Stomach (tissue), 9 donors: ENCODE data around the gene PCBP2. TPM values are rescaled to one million over a fixed set of nuclear protein-coding genes. Genes with fewer than 3 reads are reported as not detected.

ENCODE experiments used
- DNase-seq, 2 donors: peaks; one replicate each; pipeline versions ENCODE4 v3.0.0 to v3.0.0-alpha.2; 2013 to 2019
- H3K27ac ChIP-seq, 5 donors: fragments of 200-600 bp in 4 of 5; sonication (generic) in 4 of 5; one replicate each; pipeline ENCODE4 v1.5.1; 2013 to 2019; ENCODE audit warnings: mild to moderate bottlenecking in 1 of 5, moderate library complexity in 1 of 5
- H3K27me3 ChIP-seq, 3 donors: fragments of 200-600 bp; sonication (generic); one replicate each; pipeline ENCODE4 v1.5.1; 2017 to 2019; ENCODE audit warnings: mixed run types in 1 of 3
- H3K36me3 ChIP-seq, 4 donors: fragments of 200-600 bp; sonication (generic); 1 replicate in 3 of 4; 2 replicates in 1 of 4; pipeline ENCODE4 v1.5.1; 2016 to 2019
- H3K4me1 ChIP-seq, 4 donors: fragments of 200-600 bp; sonication (generic); one replicate each; pipeline ENCODE4 v1.5.1; 2016 to 2019
- H3K4me3 ChIP-seq, 4 donors: fragments of 200-600 bp; sonication (generic) in 3 of 4; one replicate each; pipeline ENCODE4 v1.5.1; 2016 to 2019; ENCODE audit warnings: mild to moderate bottlenecking in 1 of 4
- H3K9me3 ChIP-seq, 4 donors: fragments of 200-600 bp; sonication (generic); one replicate each; pipeline ENCODE4 v1.5.1; 2016 to 2019
- CTCF ChIP-seq, 7 experiments: fragments of 450-650 bp in 4 of 7; fragments of 200-600 bp in 3 of 7; sonication (generic) in 3 of 7; IDR thresholded peaks; one replicate each; pipeline ENCODE4 v1.5.1; 2016 to 2019; ENCODE audit warnings: antibody characterized with exemption in 7 of 7, control low read depth in 2 of 7, mild to moderate bottlenecking in 1 of 7
- EP300 ChIP-seq: sonication (generic); formaldehyde crosslinking; IDR thresholded peaks from one replicate; pipeline ENCODE4 v1.6.1; 2017; ENCODE audit warnings: antibody characterized with exemption
- POLR2A ChIP-seq, 4 donors: fragments of 450-650 bp; IDR thresholded peaks; one replicate each; pipeline ENCODE4 v1.6.1; 2016; ENCODE audit warnings: antibody characterized with exemption in 4 of 4, control low read depth in 2 of 4, mild to moderate bottlenecking in 1 of 4, moderate library complexity in 1 of 4
- POLR2AphosphoS5 ChIP-seq, 3 donors: sonication (generic); formaldehyde crosslinking; IDR thresholded peaks; one replicate each; pipeline ENCODE4 v1.6.1; 2016; ENCODE audit warnings: antibody characterized with exemption in 3 of 3
- WGBS, 5 donors: extraction: QIAGEN DNeasy Blood & Tissue Kit in 3 of 5; methylation state at CpG; one replicate each; pipeline versions ENCODE4 v1.1.5 to v1.1.7; 2013 to 2018; 5-methylcytosine and 5-hydroxymethylcytosine counted together
- intact Hi-C: fragments of 100-400 bp; cut with DNase I; formaldehyde crosslinking; loops from one replicate; pipeline ENCODE4 v1.15.1; 2023; ENCODE audit warnings: low total_unique reads
- polyA plus RNA-seq, 3 donors: library from polyadenylated mRNA; stranded (reverse); fragments of 200-250 nt; gene quantifications; one replicate each; pipeline ENCODE4 v1.2.3, GENCODE V29; 2013
- total RNA-seq, 5 donors: library from RNA; depleted of rRNA; stranded (reverse); fragments of >200 nt; gene quantifications; one replicate each; pipeline versions ENCODE4 v1.1.0 to v1.2.3, GENCODE V29; 2014 to 2016
- donor health status: healthy with polysubstance abuse.
- donor health status: Bipolar disorder and iron deficiency.
- donor health status: healthy.

Gene PCBP2
- total and polyA plus RNA-seq, 8 donors: 109 to 714 (median 458) TPM

DNA sequence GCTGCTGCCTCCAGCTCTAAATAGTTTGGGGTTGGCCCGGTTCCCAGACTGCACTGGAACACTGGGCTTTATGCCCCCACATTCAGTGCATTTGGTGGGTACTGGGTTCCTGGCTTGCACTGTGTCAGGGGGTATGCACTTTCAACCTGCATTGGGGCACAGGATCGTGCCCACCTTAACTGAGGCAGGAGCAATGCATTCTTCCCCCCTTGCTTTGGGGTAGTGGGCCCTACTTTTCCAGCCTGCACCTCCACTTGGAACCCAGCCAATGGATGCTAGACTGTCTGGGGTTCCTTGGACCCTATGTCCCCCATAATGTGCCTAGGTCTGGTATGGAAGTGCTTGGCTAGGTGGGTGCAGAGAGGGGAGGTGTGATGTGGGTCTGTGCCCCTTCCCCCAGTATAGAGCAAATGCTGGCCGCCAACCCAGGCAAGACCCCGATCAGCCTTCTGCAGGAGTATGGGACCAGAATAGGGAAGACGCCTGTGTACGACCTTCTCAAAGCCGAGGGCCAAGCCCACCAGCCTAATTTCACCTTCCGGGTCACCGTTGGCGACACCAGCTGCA lies 49.8 kb downstream of the PCBP2 start:
- no peak for DNase-seq
- WGBS, 5 donors: 58 to 74% (median 64%) methylated on average over 8 to 10 of the region's 10 CpGs
- Histone ChIP-seq H3K4me1 (peaks cover 32 to 56% (median 43%) of the 10 kb centered on the region in 4 donors), H3K27ac (peak overlapping the region; percentile 94 to 98 (median 98)), H3K4me3 (peak overlapping the region; percentile 47 to 71 (median 64)), H3K27me3 (no peaks in the 10 kb centered on the region), H3K9me3 (no peaks in the 10 kb centered on the region), H3K36me3 (peaks cover 11 to 34% (median 31%) of the 10 kb centered on the region in 4 donors)
- TF ChIP-seq POLR2A (IDR thresholded peaks at IDR 0.05) (no peak), CTCF (IDR thresholded peaks at IDR 0.05) (no peak), EP300 (no peak), POLR2AphosphoS5 (IDR thresholded peaks at IDR 0.05) (no peak)
- intact Hi-C loops: no loop called here

- Histone ChIP-seq H3K4me1 (peaks cover 32 to 50% (median 42%) of the 10 kb centered on the region in 4 donors), H3K27ac (peak overlapping the region in 4 of 5 donors; percentile 96 to 98 (median 98)), H3K9me3 (no peaks in the 10 kb centered on the region), H3K36me3 (peaks cover 12 to 40% (median 38%) of the 10 kb centered on the region in 4 donors), H3K27me3 (no peaks in the 10 kb centered on the region), H3K4me3 (peak overlapping the region in 3 of 4 donors; percentile 47 to 67 (median 61))
- WGBS, 5 donors: 38 to 73% (median 45%) methylated on average over 9 of the region's 9 CpGs
- no peak for TF ChIP-seq EP300
- no peak for TF ChIP-seq POLR2A (IDR thresholded peaks at IDR 0.05)
- TF ChIP-seq POLR2AphosphoS5 (IDR thresholded peaks at IDR 0.05): no peak
- TF ChIP-seq CTCF (IDR thresholded peaks at IDR 0.05): no peak
- DNase-seq: no peak
- intact Hi-C loops: no loop called here
Observed at GRCh38 chr12:53502331-53502730, 50.4 kb downstream of the PCBP2 start.

DNA sequence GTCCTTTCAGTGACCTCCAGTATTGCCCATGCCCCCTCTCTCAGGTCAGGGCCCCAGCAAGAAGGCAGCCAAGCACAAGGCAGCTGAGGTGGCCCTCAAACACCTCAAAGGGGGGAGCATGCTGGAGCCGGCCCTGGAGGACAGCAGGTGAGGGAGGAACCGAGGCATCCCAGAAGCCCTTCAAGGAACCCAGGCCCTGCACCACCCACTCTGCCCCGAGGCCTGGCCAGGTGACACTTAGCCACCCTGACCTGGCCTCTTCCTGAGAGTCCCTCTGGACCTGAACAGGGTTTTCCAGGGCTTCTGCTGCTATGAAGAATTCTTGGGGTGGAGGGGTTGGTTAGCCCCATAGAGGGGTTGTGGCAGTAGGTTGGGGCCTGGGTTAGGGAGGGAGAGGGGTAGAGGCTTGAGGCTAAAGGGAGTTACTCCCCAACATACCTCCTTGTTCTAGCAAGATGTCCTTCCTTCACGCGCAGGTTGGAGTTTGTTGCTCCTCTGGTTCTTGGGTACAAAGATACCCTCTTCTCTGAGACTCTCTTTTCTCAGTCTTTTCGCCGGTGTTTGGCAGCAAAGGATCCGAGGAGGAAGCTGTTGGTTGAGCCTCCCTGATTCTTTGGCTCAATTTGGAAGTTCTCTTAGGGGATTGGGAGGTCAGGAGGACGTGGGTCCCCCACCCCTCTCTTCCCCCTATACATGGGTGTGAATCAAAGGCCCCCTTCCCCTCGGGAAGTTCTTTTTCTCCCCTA lies 51.3 kb downstream of the PCBP2 start:
- H3K27ac ChIP-seq: peak overlapping the region in 2 of 5 donors; percentile 98
- intact Hi-C loops: no loop called here
- WGBS, 5 donors: 74 to 87% (median 78%) methylated on average over 9 to 10 of the region's 10 CpGs
- peaks cover 14 to 45% (median 42%) of the 10 kb centered on the region in 4 donors for H3K36me3 ChIP-seq
- H3K9me3 ChIP-seq: no peaks in the 10 kb centered on the region
- no peak for TF ChIP-seq POLR2A (IDR thresholded peaks at IDR 0.05)
- no peak for TF ChIP-seq CTCF (IDR thresholded peaks at IDR 0.05)
- no peak for TF ChIP-seq POLR2AphosphoS5 (IDR thresholded peaks at IDR 0.05)
- no peak for TF ChIP-seq EP300
- no peaks in the 10 kb centered on the region for H3K27me3 ChIP-seq
- peaks cover 30 to 48% (median 40%) of the 10 kb centered on the region in 4 donors for H3K4me1 ChIP-seq
- DNase-seq: no peak
- no peak overlapping the region for H3K4me3 ChIP-seq

GRCh38 chr12:53504004-53504920 lies 52.4 kb downstream of the PCBP2 start:
- peak in 1 of 2 donors; percentile 8 for DNase-seq
- 75 to 87% (median 75%) methylated on average over 14 of the region's 14 CpGs for WGBS, 5 donors
- Histone ChIP-seq H3K27me3 (no peaks in the 10 kb centered on the region), H3K4me3 (no peak overlapping the region), H3K27ac (no peak overlapping the region), H3K4me1 (peaks cover 20 to 44% (median 41%) of the 10 kb centered on the region in 4 donors), H3K9me3 (no peaks in the 10 kb centered on the region), H3K36me3 (peaks cover 14 to 45% (median 42%) of the 10 kb centered on the region in 4 donors)
- TF ChIP-seq POLR2A (IDR thresholded peaks at IDR 0.05): no peak
- TF ChIP-seq CTCF (IDR thresholded peaks at IDR 0.05): no peak
- no peak for TF ChIP-seq EP300
- TF ChIP-seq POLR2AphosphoS5 (IDR thresholded peaks at IDR 0.05): no peak
- intact Hi-C loops: no loop called here
